ENCODE data around the gene WNT2B. TPM values are rescaled to one million over a fixed set of nuclear protein-coding genes. Genes with fewer than 3 reads are reported as not detected.
A peak's percentile ranks its signal among the peaks of the same experiment; 100 is the strongest.

WNT2B gene
- total and polyA plus RNA-seq, 9 of the 15 experiments (the other 6 are each of a cell fraction or from before 2014, with no cell fraction given): 0.02 to 0.06 (median 0.04) TPM; not detected in 3

DNA sequence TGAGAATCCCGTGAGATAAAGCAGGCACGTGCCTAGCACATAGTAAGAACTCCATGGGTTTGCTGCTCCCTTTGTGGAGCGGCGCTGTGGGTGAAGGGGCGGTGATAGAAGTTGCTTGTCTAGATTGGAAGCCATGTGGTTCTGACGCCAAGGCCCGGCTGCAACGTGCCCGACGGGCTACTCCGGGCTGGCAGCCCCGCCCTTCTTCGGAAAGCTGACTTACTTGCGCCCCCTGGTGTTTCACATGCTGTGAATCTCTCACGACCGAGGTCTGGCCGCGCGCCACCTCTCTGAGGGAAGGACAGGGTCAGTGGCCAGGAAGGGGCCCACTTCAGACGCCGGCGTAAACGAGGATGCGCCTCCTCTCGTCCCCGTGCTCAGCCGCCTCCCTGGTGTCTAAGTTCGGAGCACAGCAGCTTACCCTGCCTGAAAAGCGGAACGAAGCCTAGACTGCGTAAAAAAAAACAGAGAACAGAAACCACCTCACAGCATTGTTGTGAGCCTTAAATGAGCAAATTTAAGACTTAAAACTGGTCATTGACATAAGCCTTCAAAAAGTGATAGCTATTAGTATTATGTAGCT is 42.6 kb upstream of the WNT2B start (continued):
- TF ChIP-seq, protein P1, sequence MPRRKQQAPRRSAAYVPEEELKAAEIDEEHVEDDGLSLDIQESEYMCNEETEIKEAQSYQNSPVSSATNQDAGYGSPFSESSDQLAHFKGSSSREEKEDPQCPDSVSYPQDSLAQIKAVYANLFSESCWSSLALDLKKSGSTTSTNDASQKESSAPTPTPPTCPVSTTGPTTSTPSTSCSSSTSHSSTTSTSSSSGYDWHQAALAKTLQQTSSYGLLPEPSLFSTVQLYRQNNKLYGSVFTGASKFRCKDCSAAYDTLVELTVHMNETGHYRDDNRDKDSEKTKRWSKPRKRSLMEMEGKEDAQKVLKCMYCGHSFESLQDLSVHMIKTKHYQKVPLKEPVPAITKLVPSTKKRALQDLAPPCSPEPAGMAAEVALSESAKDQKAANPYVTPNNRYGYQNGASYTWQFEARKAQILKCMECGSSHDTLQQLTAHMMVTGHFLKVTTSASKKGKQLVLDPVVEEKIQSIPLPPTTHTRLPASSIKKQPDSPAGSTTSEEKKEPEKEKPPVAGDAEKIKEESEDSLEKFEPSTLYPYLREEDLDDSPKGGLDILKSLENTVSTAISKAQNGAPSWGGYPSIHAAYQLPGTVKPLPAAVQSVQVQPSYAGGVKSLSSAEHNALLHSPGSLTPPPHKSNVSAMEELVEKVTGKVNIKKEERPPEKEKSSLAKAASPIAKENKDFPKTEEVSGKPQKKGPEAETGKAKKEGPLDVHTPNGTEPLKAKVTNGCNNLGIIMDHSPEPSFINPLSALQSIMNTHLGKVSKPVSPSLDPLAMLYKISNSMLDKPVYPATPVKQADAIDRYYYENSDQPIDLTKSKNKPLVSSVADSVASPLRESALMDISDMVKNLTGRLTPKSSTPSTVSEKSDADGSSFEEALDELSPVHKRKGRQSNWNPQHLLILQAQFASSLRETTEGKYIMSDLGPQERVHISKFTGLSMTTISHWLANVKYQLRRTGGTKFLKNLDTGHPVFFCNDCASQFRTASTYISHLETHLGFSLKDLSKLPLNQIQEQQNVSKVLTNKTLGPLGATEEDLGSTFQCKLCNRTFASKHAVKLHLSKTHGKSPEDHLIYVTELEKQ (CRISPR knock-in tag; IDR thresholded peaks at IDR 0.05): no peak
- TF ChIP-seq, protein P2, sequence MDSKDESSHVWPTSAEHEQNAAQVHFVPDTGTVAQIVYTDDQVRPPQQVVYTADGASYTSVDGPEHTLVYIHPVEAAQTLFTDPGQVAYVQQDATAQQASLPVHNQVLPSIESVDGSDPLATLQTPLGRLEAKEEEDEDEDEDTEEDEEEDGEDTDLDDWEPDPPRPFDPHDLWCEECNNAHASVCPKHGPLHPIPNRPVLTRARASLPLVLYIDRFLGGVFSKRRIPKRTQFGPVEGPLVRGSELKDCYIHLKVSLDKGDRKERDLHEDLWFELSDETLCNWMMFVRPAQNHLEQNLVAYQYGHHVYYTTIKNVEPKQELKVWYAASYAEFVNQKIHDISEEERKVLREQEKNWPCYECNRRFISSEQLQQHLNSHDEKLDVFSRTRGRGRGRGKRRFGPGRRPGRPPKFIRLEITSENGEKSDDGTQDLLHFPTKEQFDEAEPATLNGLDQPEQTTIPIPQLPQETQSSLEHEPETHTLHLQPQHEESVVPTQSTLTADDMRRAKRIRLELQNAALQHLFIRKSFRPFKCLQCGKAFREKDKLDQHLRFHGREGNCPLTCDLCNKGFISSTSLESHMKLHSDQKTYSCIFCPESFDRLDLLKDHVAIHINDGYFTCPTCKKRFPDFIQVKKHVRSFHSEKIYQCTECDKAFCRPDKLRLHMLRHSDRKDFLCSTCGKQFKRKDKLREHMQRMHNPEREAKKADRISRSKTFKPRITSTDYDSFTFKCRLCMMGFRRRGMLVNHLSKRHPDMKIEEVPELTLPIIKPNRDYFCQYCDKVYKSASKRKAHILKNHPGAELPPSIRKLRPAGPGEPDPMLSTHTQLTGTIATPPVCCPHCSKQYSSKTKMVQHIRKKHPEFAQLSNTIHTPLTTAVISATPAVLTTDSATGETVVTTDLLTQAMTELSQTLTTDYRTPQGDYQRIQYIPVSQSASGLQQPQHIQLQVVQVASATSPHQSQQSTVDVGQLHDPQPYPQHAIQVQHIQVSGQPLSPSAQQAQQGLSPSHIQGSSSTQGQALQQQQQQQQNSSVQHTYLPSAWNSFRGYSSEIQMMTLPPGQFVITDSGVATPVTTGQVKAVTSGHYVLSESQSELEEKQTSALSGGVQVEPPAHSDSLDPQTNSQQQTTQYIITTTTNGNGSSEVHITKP (IDR thresholded peaks at IDR 0.05; ENCODE audit: partially characterized antibody): no peak
- TF ChIP-seq, protein P3, sequence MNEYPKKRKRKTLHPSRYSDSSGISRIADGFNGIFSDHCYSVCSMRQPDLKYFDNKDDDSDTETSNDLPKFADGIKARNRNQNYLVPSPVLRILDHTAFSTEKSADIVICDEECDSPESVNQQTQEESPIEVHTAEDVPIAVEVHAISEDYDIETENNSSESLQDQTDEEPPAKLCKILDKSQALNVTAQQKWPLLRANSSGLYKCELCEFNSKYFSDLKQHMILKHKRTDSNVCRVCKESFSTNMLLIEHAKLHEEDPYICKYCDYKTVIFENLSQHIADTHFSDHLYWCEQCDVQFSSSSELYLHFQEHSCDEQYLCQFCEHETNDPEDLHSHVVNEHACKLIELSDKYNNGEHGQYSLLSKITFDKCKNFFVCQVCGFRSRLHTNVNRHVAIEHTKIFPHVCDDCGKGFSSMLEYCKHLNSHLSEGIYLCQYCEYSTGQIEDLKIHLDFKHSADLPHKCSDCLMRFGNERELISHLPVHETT (CRISPR knock-in tag; conservative IDR thresholded peaks at IDR 0.05 in 1 of 2, IDR thresholded peaks at IDR 0.05 in 1 of 2): no peak
- TF ChIP-seq WHSC1 (IDR thresholded peaks at IDR 0.05; ENCODE audit: low read length) (no peak), ZNF143 (CRISPR knock-in tag; IDR thresholded peaks at IDR 0.05) (no peak), CBX1 (IDR thresholded peaks at IDR 0.05; ENCODE audit: low read depth) (0 out of 2 replicates have a peak, but pooled peaks have one; percentile 55), MYNN (IDR thresholded peaks at IDR 0.05) (peak; percentile 67; the same call in 1 of the 2 replicates), MYNN (CRISPR knock-in tag; IDR thresholded peaks at IDR 0.05) (no peak), ZNF263 (CRISPR knock-in tag; IDR thresholded peaks at IDR 0.05; ENCODE audit: borderline replicate concordance) (peak; percentile 94), RAD51 (IDR thresholded peaks at IDR 0.05; ENCODE audit: borderline replicate concordance, low read depth) (peak; percentile 46; the same call in 1 of the 2 replicates), KLF13 (tag; IDR thresholded peaks at IDR 0.05; ENCODE audit: borderline replicate concordance, low read depth) (peak; percentile 94), SIN3A (IDR thresholded peaks at IDR 0.05; ENCODE audit: borderline replicate concordance in 2 of 2, control insufficient read depth in 1 of 2, low read depth in 2 of 2, low read length in 2 of 2) (peak in 1 of 2 experiments; percentile 31; a peak in 2 of 4 replicates), ETV6 (IDR thresholded peaks at IDR 0.05; ENCODE audit: borderline replicate concordance in 1 of 2, low read depth in 2 of 2, low read length in 1 of 2) (no peak), ETV6 (CRISPR knock-in tag; IDR thresholded peaks at IDR 0.05; ENCODE audit: borderline replicate concordance) (peak; percentile 87; the same call in 1 of the 2 replicates), ZNF274 (IDR thresholded peaks at IDR 0.05; ENCODE audit: borderline replicate concordance, low read depth, low read length) (no peak), KAT8 (IDR thresholded peaks at IDR 0.05; ENCODE audit: low read depth) (no peak)
- TF ChIP-seq, protein P4, sequence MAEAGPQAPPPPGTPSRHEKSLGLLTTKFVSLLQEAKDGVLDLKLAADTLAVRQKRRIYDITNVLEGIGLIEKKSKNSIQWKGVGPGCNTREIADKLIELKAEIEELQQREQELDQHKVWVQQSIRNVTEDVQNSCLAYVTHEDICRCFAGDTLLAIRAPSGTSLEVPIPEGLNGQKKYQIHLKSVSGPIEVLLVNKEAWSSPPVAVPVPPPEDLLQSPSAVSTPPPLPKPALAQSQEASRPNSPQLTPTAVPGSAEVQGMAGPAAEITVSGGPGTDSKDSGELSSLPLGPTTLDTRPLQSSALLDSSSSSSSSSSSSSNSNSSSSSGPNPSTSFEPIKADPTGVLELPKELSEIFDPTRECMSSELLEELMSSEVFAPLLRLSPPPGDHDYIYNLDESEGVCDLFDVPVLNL (CRISPR knock-in tag; IDR thresholded peaks at IDR 0.05; ENCODE audit: low read depth): 0 out of 2 replicates have a peak, but pooled peaks have one; percentile 54

Data from K562 (cell line).